OCI-LY7 (cell line): ENCODE measurements around the gene PCNX2. TPM values are rescaled to one million over a fixed set of nuclear protein-coding genes. Genes with fewer than 3 reads are reported as not detected.

Experiments used
- BruUV-seq: library from RNA; stranded (reverse); fragments of 400-500 nt; replicated peaks from 2 replicates; lab custom pipeline; 2021; lab: Mats Ljungman, UMichigan
- CTCF ChIA-PET: fragments of 300-600 bp; sonication (Branson Sonifier 250); formaldehyde crosslinking; loops from one replicate; lab custom pipeline; 2022; ENCODE audit warnings: antibody characterized with exemption; ENCODE audit not compliant: unreplicated experiment; lab: Charles Lee
- POLR2A ChIA-PET: fragments of 300-600 bp; sonication (Branson Sonifier 250); formaldehyde crosslinking; loops from one replicate; lab custom pipeline; 2022; ENCODE audit warnings: antibody characterized with exemption; lab: Charles Lee
- DNase-seq: peaks from one replicate; pipeline ENCODE4 v3.0.0-alpha.2; 2015; ENCODE audit warnings: low spot score
- H2AFZ ChIP-seq: fragments of 200-600 bp; sonication (generic), shearing (Covaris generic); 2 replicates; pipeline ENCODE4 v1.6.1; 2014; ENCODE audit warnings: mild to moderate bottlenecking, antibody characterized with exemption, low read length, moderate library complexity
- H3K27ac ChIP-seq: fragments of 200-600 bp; sonication (generic); 2 replicates; pipeline ENCODE4 v1.5.1; 2014; ENCODE audit warnings: mixed run types, low read depth, mild to moderate bottlenecking, moderate library complexity, low read length, inconsistent platforms; ENCODE audit not compliant: poor library complexity, severe bottlenecking
- H3K36me3 ChIP-seq: fragments of 200-600 bp; sonication (generic); 2 replicates; pipeline ENCODE4 v1.6.1; 2014; ENCODE audit warnings: mild to moderate bottlenecking, antibody characterized with exemption, low read length, moderate library complexity, mixed read lengths; ENCODE audit not compliant: insufficient read depth
- H3K4me1 ChIP-seq: fragments of 200-600 bp; sonication (generic); 2 replicates; pipeline ENCODE4 v1.5.1; 2014; ENCODE audit warnings: mild to moderate bottlenecking, low read length; ENCODE audit not compliant: insufficient read depth, poor library complexity, severe bottlenecking
- H3K4me2 ChIP-seq: fragments of 200-600 bp; sonication (generic); 2 replicates; pipeline ENCODE4 v1.6.1; 2014; ENCODE audit warnings: mild to moderate bottlenecking, low read length
- H3K4me3 ChIP-seq: fragments of 200-600 bp; sonication (generic); 2 replicates; pipeline ENCODE4 v1.5.1; 2014; ENCODE audit warnings: mild to moderate bottlenecking, low read depth, low read length; ENCODE audit not compliant: poor library complexity, severe bottlenecking
- H3K79me2 ChIP-seq: fragments of 200-600 bp; sonication (generic); 2 replicates; pipeline ENCODE4 v1.6.1; 2016; ENCODE audit warnings: low read depth, mild to moderate bottlenecking, low read length, moderate library complexity, mixed read lengths; ENCODE audit not compliant: insufficient read depth
- H3K9me2 ChIP-seq: fragments of 200-600 bp; sonication (generic); 2 replicates; pipeline ENCODE4 v1.6.1; 2016; ENCODE audit warnings: mild to moderate bottlenecking, low read length, mixed read lengths; ENCODE audit not compliant: insufficient read depth
- H3K9me3 ChIP-seq: fragments of 200-600 bp; sonication (generic); 2 replicates; pipeline ENCODE4 v1.6.1; 2014; ENCODE audit warnings: mild to moderate bottlenecking, mixed run types, low read length, mixed read lengths
- H4K20me1 ChIP-seq: fragments of 200-600 bp; sonication (generic); 2 replicates; pipeline ENCODE4 v1.6.1; 2014; ENCODE audit warnings: mild to moderate bottlenecking, antibody characterized with exemption, low read length, moderate library complexity, mixed read lengths; ENCODE audit not compliant: insufficient read depth
- CTCF ChIP-seq: fragments of 200-600 bp; sonication (generic); conservative IDR thresholded peaks from 2 replicates; pipeline ENCODE4 v1.5.1; 2014; ENCODE audit warnings: mild to moderate bottlenecking, antibody characterized with exemption, low read length, moderate library complexity, mixed read lengths
- EZH2phosphoT487 ChIP-seq: fragments of 200-600 bp; sonication (generic); IDR thresholded peaks from 2 replicates; pipeline ENCODE4 v1.6.1; 2018; ENCODE audit warnings: low read depth, borderline replicate concordance, mild to moderate bottlenecking, mixed run types, antibody characterized with exemption, low read length, moderate library complexity, mixed read lengths
- intact Hi-C: fragments of 100-400 bp; cut with micrococcal nuclease; formaldehyde crosslinking; loops from one replicate; pipeline ENCODE4 v1.10.0; 2022; ENCODE audit not compliant: unreplicated experiment
- total RNA-seq, 2 experiments: library from RNA; depleted of rRNA in 1 of 2; stranded (reverse); fragments of >200 nt in 1 of 2; shearing (Covaris generic) in 1 of 2; gene quantifications; 2 replicates each; pipeline ENCODE4 v1.2.3, GENCODE V29; 2014 to 2022

PCNX2 gene
- total RNA-seq, 2 experiments from 2014 or later, result 17.1 to 26.9 TPM

GRCh38 chr1:233078396-233078795, 217.1 kb downstream of the PCNX2 start:
- no peaks in the 10 kb centered on the region for H3K36me3 ChIP-seq
- H3K4me1 ChIP-seq, result no peaks in the 10 kb centered on the region
- no peaks in the 10 kb centered on the region for H3K9me2 ChIP-seq
- TF ChIP-seq CTCF (no peak), EZH2phosphoT487 (no peak)
- DNase-seq, result no peak
- POLR2A ChIA-PET, result no interaction called here
- no peaks in the 10 kb centered on the region for H4K20me1 ChIP-seq
- H3K79me2 ChIP-seq, result no peaks in the 10 kb centered on the region
- CTCF ChIA-PET, result no interaction called here
- BruUV-seq, result no TSS peak
- intact Hi-C loops, result no loop called here
- 0 out of 2 replicates have a peak, but pooled peaks cover 4% of the 10 kb centered on the region for H3K9me3 ChIP-seq
- H3K4me2 ChIP-seq, result no peak overlapping the region
- no peak overlapping the region for H2AFZ ChIP-seq
- no peak overlapping the region for H3K27ac ChIP-seq
- H3K4me3 ChIP-seq, result no peak overlapping the region

- intact Hi-C loops, result no loop called here
- ChIA-PET POLR2A (no interaction called here), CTCF (no interaction called here)
- Histone ChIP-seq H3K27ac (no peak overlapping the region), H3K4me2 (no peak overlapping the region), H3K36me3 (no peaks in the 10 kb centered on the region), H3K9me2 (no peaks in the 10 kb centered on the region), H3K9me3 (0 out of 2 replicates have a peak, but pooled peaks cover 4% of the 10 kb centered on the region), H3K4me1 (no peaks in the 10 kb centered on the region), H3K79me2 (no peaks in the 10 kb centered on the region), H3K4me3 (no peak overlapping the region), H4K20me1 (no peaks in the 10 kb centered on the region), H2AFZ (no peak overlapping the region)
- no TSS peak for BruUV-seq
- TF ChIP-seq CTCF (no peak), EZH2phosphoT487 (no peak)
- DNase-seq, result no peak
Observed at GRCh38 chr1:233075915-233076295, 219.6 kb downstream of the PCNX2 start.

GRCh38 chr1:233066087-233066486, 229.4 kb downstream of the PCNX2 start:
- Histone ChIP-seq H3K9me3 (peaks cover 11% of the 10 kb centered on the region; the same call in 1 of the 2 replicates), H3K4me3 (no peak overlapping the region), H3K79me2 (no peaks in the 10 kb centered on the region), H3K36me3 (peaks cover 7% of the 10 kb centered on the region; the same call in 1 of the 2 replicates), H2AFZ (no peak overlapping the region), H3K9me2 (no peaks in the 10 kb centered on the region), H4K20me1 (no peaks in the 10 kb centered on the region), H3K27ac (no peak overlapping the region), H3K4me2 (no peak overlapping the region), H3K4me1 (no peaks in the 10 kb centered on the region)
- intact Hi-C loops, result no loop called here
- no peak for DNase-seq
- ChIA-PET CTCF (no interaction called here), POLR2A (interaction anchor here (0.6 kb wide), 1 partner anchor 25 kb away, joined by 4 read pairs; no protein-coding TSS in a partner anchor)
- no peak for TF ChIP-seq EZH2phosphoT487
- no peak for TF ChIP-seq CTCF
- BruUV-seq, result no TSS peak
